ENCODE data around the gene ZIC5.
"Not testable (repeated sequence)": the region's sequence is repeated elsewhere in the genome, so short reads cannot be mapped to it uniquely, and the experiment has no call there.

The ZIC5 gene

GRCh38 chr13:99959540-99960230 lies 11.9 kb downstream of the ZIC5 start:
- no peak for DNase-seq

DNA sequence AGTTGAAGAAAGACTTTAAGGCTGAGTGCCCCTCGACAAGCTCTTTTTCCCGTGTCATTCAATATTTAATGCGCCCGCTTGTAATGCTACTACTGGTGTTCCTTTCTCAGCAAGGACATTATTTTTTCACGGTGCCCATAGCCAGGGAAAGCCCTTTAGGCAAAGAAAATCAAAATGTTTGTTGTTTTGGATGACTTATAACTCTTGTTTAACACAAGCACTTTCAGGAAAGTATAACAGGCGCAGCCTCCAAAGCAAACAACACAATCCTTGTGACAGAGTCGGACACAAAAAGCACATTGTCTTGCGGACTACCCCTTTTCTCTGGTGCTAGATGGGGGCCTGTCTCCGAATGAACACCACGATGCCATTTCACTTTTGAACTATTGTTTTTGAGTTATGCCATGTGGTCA lies 12.4 kb downstream of the ZIC5 start:
- DNase-seq, result no peak

GRCh38 chr13:99958406-99959126 lies 13.0 kb downstream of the ZIC5 start:
- DNase-seq, result no peak

DNA sequence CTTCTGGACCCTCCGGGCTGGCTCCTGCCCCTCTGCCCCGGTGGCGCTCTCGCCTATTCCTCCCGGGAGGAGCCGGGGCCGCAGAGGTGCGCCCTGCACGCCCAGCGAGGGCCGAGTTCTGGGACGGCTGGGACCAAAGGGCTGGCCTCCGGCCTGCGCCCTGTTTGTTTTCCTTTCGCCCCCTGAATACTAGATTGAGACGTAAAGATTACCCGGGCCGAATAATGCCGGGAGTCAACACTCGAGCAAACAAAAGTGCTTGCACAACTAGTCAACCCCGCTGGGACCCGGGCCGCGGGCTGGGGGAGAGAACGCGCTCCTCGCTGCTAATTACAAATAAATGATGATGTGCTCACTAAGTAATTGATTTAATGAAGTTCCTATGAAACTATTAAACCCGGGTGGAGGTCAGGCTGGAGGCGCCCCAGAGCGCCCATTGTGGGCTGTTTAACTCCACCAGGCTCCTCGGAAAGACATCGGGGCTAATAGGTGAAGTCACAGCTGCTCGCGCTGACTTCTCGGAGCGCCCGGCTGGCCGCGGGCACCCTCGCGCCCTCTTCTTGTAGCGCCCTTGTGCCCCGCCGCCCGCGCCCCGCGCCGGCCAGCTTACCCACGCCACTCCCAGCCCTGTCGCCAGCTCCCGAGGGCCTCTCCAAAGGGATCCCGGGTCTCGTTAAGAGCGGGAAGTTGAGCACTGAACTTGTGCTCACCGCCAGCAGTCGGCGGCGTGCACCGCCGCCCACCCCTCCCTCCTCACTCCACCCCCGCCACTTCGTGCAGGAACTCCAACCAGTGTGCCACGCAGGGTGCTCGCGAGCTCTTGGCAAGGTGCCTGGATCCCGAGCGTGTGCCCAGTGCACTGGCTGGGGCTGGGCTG lies 14.9 kb downstream of the ZIC5 start:
- DNase-seq, result peak; percentile 57

GRCh38 chr13:99955747-99956472 lies 15.7 kb downstream of the ZIC5 start:
- no peak for DNase-seq

DNA sequence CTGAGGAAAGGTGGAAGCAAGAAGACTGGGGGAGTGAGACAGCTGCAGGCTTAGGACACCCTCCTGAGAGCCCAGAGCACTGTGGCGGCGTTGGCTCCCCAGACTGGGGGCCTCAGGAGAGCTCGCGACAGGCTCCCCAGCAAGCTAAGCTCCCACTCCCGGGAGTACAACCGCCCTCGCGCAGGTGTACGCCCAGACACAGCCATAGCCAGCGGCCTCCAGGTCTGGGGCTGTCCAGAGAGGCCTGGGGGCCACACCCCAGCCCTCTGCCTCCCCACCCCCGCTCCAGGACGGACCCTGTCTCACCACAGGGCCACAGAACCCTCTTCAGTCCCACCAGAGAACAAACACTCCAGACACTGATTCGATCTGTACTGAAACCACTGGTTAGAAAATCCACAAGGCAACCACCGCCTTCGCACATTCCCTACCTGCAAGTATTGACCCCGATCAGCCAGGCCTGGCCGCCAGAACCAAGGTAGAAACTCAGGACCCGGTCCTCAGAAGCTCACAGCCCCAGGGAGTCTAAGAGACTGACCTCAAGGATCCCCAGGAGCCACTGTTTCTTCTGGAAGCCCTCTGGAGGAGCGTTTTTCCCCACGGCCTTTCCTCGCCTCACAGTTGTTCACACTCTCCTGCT lies 16.3 kb downstream of the ZIC5 start:
- DNase-seq, result no peak

DNA sequence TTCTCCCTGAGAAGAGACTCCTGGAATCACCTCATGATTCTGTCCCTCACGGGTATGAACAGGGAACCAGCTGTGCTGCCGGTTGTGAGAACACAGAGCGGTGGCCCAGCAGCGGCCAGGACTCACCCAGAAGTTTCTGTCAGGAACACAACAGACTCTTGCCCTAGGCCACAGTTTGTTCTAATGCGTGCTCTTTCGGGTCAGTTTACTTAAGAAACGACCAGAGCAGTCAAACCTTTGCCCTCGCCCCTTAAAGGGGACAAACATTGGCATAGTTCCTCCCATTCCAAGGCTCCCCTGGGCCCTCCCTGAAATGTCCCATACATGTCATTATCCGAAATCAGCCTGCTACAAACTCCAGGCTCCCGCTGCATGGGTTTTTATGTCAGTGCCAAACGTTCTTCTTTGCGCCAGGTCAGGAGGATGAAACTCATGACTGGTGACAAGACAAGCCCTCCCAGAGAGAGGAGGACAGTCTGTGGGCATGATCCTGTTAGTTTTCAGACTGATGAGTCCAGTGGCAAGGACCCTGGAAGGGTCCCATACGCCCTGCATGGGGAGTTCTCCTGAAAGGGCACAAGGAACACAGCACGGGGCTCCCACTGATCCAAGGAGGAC lies 18.3 kb downstream of the ZIC5 start:
- DNase-seq, result no peak

DNA sequence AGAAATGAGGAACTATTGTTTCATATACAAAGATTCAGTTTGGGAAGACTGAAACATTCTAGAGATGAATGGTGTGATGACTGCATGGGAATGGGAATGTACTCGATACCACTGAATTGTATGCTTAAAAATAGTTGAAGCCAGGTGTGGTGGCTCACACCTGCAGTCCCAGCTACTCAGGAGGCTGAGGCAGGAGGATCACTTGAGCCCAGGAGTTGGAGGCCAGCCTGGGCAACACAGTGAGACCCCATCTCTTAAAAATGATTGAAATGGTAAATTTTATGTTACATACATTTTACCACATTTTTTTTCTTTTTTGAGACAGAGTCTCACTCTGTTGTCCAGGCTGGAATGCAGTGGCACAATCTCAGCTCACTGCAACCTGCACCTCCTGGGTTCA lies 19.9 kb downstream of the ZIC5 start:
- DNase-seq, result not testable (repeated sequence)

DNA sequence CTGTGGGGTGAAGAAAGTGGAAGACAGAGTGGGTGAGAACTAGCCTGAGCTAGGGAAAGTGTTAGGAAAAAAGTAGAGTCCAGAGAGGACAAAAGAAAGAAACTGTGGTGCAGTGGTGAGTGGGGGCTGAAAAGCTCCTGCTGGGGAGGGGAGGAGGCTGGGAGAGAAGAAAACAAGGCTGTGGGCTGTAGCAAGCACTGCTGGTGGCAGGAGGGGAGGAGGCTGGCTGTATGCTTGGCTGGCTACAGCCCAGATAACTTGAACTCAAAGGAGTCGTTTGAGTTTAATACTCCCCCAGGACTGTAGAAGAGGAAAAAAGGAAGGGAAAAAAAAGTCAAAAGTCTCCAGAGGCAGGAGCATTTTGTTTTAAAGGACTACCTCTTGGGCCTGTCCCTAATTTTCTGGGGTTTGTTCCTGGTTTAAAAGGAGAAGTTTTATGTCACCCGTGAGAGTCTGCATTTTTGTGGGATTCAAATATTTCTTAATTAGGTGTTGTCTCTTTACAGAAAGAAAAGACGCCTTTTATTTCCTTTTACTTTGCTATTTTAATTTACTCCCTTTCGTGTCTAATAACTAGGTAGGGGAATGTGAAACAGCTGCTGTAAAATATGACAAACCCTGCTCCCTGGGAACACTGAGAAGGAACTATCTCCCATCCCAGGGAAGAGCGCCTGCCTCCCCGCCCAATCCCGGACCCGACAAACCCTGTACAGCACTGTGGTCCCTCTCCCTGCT lies 21.7 kb downstream of the ZIC5 start:
- DNase-seq, result no peak

DNA sequence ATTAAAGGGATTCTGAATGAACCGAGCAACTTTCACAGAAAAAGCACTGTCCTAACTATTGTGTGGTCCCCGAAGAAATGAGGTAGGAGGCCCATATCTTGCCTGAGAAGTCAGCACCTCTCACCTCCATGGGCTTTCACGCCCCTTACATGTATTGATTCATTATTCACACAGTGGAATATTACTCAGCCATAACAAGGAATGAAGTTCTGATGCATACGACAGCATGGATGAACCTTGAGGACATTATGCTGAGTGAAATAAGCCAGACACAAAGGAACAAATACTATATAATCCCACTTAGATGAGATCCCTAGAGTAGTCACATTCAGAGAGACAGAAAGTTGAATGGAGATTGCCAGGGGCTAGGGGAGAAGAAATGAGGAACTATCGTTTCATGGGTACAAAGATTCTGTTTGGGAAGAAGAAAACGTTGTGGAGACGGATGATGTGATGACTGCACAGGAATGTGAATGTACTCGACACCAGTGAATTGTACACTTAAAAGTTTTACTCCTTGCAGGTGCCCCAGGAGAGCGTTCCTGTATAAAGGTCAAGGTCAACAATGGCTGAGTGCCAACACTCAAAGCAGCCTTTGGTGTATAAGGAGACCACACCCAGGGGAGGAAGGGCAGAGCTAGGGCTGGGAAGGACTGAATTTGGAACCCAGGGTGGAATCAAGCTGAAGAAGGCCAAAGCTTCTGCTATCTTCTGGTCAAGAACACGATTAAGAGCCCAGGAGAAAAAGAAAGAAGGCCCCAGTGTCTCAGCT lies 22.5 kb downstream of the ZIC5 start:
- no peak for DNase-seq

DNA sequence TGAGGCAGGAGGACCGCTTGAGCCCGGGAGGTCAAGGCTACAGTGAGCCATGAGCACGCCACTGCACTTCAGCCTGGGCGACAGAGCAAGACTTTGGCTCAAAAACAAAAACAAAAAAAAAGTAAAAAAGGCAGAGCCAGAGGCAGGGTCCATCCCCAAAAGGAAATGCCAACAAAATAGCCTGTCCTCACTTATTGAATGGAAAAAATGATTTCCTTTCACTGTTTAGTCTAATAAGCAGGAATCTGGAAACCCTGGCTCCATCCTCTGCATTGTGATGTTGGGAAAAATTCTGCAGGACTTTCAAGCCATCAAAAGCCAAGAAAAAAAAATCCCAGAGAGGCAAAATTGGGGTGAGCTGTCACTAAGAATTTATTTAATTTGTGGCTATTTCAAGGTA lies 23.2 kb downstream of the ZIC5 start:
- DNase-seq, result no peak

DNA sequence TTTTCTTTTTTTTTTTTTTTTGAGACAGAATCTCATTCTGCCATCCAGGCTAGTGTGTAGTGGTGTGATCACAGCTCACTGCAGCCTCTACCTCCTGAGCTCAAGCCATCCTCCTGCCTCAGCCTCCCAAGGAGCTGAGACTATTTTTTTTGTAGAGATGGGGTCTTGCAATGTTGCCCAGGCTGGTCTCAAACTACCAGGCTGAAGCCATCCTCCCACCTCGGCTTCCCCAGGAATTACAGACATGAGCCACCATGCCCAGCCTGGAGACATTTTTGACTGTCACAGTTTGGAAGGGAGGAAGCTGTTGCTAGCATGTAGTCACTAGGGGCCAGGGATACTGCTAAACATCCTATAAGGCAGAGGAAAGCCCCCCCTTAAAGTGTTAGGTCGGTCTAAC lies 23.9 kb downstream of the ZIC5 start:
- DNase-seq, result no peak

DNA sequence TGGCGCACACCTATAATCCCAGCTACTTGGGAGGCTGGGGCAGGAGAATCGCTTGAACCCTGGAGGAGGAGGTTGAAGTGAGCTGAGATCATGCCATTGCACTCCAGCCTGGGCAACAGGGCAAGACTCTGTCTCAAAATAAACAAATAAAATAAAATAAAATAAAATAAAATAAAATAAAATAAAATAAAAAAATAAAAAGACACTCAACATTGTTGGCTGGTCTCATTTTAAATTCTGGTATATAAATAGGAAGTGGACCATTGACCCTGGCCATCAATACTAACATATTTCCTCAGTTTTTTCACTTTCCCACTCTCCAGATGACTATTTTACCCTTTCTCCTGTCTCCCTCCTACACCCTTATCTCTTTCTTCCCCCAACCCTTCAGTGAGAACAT lies 26.1 kb downstream of the ZIC5 start:
- not testable (repeated sequence) for DNase-seq

DNA sequence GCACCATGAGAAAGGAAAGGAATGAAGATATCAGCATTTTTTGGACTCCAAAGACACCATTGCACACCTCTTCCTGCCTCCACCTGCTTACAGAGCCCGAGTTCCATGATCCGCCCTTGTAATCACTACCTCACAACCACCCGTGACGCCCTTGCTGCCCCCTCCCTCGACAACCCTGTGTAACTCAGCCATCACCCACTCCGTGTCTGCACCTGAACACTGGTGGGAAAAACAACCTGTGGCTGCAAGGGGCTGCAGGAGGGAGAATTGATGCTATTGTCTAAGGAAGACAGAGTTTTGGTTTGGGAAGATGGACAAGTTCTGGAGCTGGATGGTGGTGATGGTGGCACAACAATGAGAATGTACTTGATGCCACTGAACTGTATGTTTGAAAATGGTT lies 27.0 kb downstream of the ZIC5 start:
- no peak for DNase-seq

DNA sequence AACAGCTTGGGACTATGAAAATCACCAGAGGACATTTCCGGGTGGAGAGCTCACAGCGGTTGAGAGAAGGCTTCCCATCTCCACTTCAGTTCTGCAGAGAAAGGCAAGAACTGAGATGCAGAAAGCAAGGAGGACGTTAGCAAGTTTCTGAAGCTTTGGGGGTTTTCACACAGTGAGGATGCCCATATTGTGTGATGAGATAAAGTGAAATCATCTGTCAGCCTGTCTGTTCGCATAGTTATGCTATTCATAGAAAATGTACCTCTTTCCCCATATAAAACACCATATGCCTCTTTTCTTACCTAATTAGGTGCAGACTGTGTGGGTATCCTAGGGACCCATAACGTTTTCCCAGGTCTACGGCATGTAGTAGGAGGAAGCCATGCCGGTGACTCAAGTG lies 27.5 kb downstream of the ZIC5 start:
- DNase-seq, result no peak

- no peak for DNase-seq
Observed at GRCh38 chr13:99941911-99942310, 29.7 kb downstream of the ZIC5 start.

DNA sequence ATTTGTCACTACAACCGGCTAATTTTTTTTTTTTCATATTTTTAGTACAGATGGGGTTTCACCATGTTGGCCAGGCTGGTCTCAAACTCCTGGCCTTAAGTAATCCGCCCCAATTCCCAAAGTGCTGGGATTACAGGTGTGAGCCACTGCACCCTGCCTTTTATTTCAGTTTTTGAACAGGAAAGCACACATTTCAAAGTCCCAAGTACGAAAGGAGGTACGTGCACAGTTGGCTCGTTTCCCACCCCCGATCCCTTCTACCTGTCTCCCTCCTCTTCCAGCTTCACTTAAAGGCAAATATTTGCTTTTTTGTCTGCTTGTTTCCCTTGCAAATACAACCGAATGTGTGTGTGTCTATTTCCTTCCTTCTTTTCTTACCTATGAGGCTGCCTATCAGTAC lies 30.5 kb downstream of the ZIC5 start:
- no peak for DNase-seq

- no peak for DNase-seq
Observed at GRCh38 chr13:99938635-99939034, 32.9 kb downstream of the ZIC5 start.

DNA sequence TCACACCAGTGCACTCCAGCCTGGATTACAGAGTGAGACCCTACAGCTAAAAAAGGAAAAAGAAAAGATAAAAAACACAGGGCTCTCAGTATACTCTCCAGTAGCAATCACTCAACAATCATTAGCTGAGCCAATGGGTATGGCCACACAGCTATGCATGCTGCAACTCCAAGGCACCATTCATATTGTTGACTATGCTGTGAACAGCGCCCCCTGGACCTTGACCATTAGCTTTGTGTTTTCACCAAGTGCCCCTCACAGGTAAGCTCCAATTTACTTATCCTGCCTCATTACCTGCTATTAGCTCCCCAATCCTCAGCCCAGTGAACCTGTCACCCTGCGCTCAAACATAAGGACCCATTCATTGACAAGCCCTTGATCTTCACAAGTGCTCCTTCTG lies 35.8 kb downstream of the ZIC5 start:
- no peak for DNase-seq

- DNase-seq, result no peak
Observed at GRCh38 chr13:99932912-99933311, 38.7 kb downstream of the ZIC5 start.

DNA sequence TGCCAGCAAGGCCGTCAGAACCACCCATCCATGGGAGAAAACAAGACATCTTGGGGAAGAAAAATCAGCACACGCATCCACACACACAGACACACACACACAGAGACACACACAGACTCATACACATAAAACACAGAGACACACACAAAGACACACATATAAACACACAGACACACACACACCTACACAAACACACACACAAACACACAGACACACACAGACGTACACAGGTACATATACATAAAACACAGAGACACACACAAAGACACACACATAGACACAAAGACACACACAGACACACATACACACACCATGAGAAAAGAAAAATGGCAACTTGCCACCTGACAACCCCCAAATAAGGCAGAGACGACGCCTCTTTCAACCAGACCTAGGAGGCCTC lies 40.6 kb downstream of the ZIC5 start:
- DNase-seq, result no peak
